ENCODE results near the gene BAHCC1.
"Not testable (repeated sequence)": the region's sequence is repeated elsewhere in the genome, so short reads cannot be mapped to it uniquely, and the experiment has no call there.

BAHCC1 gene

GRCh38 chr17:81413497-81414135 is 18.4 kb downstream of the BAHCC1 start:
- no peak for DNase-seq (ENCODE audit: low spot score)

GRCh38 chr17:81414756-81415516 is 19.7 kb downstream of the BAHCC1 start:
- DNase-seq (ENCODE audit: low spot score) = no peak

DNA sequence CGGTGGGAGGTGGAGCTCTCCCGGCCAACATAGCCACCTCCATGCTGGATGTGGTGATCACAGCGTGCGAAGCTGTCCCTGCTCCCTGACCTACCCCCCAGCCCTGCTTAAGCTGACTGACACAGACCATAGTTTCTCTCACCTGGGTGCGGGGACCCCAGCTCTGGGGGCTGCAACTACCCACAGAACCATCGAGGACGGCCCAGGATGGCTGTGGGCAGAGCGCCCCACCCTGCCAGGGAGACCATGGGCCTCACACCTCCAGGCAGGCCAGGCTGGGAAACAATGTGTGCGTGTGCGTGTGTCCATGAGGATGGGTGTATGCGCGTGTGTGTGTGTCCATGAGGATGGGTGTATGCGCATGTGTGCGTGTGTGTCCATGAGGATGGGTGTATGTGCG is 20.4 kb downstream of the BAHCC1 start:
- DNase-seq (ENCODE audit: low spot score) = no peak

DNA sequence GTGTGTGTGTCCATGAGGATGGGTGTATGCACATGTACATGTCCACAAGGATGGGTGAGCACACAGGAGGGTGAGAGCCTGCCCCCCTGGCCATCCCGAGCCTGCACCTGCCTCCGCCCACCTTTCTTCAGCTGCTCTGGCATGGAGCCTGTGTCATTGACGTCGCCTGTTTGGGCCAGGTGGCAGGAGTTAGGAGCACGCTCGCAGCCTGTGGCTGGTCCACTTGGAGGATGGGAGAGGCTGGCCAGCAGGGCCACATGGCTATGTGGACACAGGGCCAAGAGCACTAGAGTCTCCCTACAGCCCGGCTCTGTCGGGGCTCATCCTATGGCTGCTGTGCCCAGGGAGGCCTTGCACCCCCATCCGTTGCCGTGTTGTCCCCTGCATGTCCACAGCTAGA is 21.4 kb downstream of the BAHCC1 start:
- DNase-seq (ENCODE audit: low spot score) = no peak

DNA sequence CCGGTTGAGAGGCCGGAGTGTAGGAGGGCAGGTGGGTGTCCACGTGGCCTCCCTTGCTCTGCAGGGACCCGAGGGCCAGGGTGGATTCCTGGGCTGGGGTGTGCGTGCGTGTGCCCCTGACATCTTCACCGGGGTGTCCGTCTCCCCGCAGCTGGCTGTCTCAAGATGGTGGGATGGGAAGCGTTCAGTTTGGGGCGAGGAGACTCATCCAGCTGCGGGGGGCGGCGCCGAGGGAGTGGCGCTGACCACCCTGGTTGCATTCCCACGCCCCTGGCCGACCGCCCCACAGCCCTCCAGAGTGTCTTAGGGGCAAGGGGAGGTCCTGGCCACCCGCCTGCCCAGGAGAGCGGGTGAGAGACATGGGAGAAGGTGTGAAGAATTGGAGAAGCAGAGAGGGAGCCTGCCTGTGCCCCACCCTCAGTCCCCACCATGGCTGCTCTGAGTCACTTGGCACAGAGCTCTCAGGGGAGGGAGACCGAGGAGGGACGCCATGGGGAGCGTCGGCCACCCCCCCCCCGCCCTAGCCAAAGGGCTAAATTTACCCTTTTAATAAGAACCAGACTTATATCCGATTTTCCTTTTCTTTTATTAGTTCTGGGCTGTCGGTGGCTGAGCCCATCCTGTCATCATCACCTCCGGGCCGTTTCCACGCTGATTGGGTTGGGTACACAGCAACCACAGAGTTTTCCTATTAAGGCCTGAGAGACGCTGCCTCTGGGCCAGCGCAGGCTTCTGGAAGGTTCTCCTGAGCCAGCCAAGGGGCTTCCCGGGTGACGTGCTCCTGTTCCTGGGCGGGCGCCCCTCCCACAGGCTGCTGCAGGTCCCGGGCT is 22.0 kb downstream of the BAHCC1 start:
- no peak for DNase-seq (ENCODE audit: low spot score)

DNA sequence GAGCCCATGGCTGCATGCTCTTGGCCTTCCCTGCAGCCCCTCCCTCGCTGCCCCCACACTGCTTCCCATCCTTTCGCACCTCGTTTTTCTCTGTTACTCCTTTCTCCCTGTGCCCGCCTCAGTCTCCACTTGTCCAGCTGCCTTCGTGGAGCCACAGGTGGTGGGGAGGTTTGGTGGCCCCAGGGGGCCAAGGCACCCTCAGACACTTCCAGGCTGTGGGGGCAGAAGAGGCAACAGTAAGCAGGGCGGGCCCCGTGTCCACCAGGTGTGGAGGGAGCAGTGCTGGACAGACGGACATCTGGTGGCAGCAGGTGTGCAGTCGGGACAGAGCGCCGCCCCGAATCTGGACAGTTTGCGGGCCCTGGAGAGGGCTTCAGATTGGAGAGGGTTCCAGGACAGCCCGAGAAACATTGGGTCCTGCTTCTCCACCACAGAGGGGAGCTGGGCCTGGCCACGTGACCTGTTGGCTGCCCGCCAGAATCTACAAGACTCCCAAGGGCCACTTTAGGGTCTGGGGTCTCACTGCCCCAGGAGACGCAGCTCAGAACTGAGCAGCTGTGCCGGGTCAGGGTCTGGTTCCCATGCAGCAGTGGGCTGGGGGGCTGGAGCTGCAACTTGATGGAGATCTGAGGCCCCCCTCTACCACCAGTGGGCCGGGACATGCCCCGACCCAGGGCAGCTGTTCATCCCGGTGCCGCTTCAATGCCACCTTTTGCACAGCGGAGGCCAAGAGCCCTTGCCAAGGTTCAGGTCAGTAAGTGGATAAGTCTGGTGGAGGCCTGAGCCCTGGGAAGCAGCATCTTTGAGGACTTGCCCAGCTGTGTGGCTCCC is 22.8 kb downstream of the BAHCC1 start:
- DNase-seq (ENCODE audit: low spot score) = no peak

- DNase-seq (ENCODE audit: low spot score) = no peak
Measured at GRCh38 chr17:81418710-81419318, 23.6 kb downstream of the BAHCC1 start.

- DNase-seq (ENCODE audit: low spot score) = peak; percentile 87
Measured at GRCh38 chr17:81419319-81419885, 24.1 kb downstream of the BAHCC1 start.

DNA sequence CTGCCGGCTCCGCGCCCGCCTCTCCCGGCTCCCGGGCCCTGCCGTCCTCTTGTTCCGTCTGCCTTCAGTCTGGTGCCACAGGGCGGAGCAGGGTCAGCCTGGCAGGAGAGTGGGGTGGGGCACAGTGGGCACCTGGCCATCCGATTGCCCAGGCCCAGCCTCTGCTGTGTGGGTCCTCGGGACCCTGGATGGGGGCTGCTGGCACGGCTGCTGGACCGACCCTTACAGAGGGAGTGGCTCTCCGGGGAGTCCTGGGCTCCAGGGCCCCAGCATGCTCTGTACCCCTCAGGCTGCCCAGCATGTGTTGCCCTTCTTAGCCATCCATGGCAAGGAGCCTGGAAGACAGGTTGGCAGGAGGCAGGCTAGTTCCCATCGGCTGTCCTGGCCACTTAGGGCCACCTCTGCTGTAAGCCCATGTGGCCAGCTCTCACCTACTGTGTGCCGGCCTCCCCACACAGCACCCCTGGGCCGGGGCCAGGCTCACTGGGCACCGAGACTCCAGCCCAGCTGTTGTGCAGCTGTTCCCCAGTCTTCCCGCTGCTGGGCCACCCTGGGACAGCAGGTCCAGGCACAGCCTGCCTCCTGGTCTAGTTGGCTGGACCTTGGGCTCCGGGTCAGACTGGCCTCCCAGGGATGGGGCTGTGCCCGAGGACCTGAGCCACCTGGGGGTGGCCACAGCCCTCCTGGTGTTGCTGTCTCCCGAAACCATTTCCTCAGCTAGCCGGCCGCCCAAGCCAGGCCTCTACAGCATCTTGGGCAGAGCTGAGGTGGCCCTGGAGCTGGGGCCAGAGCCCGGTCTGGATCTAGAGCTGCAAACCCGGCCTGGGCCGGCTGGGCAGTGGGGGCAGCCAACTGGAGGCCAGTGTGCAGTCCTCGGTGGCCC is 24.9 kb downstream of the BAHCC1 start:
- no peak for DNase-seq (ENCODE audit: low spot score)

GRCh38 chr17:81420769-81421462 is 25.7 kb downstream of the BAHCC1 start:
- no peak for DNase-seq (ENCODE audit: low spot score)

DNA sequence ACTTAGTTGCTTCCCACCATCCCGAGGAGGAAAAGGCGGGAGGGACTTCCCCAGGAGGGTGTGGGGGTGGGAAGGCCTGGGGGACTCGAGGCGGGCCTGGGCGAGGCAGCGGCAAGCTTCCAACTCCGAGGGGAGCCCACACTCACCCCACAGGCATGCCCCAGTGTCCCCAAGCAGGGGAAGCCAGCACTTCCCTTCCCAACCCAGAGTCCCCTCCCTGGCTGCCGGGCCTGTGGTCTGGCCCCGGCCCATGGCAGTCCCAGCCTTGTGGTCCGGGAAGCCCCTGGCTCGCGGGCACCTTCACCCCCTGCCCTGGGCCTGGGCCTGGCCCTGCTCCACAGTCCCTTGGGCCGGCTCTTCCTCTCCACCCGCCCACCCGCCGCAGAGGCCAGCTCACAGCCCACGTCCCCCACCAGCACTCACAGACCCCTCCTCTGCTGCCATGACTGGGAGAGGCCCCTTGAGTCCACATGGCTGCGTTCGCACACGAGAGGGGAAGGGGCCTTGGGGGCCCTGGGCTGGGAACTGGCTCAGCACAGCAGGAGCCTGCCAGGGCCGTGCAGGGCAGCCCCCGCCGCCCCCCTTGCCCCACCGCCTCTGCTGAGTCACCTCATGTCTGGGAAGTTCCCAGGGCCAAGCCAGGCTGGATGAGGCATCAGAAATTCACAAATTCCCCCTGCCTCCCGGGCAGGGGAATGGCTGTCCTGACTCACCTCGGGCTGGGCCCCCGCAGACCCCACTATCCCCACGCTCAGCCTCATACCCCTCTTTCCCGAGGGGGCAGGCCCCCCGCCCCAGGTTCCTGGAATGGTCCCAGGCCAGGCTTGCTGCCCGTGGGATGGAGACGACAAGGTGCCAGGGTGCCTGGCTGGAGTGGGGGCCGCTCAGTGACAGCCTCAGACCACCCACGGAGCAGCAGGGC is 27.8 kb downstream of the BAHCC1 start:
- DNase-seq (ENCODE audit: low spot score) = no peak

DNA sequence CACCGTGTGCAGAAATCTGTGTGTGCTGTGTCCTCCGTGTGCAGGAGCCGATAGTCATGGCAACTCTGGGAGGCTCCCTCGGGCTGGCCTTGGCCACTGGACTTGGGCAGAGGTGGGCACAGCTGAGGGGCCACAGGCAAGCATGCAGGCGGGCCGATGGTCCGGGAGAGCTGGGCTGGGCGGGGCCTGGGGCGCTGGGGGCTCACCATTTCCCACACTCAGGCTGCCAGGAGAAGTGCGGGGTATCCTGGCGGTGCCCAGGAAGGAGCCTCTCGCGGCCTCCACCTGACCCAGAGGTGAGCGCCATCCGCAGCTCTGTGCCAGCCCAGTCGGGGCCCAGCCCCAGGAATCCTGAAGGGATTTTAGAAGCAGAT is 28.4 kb downstream of the BAHCC1 start:
- no peak for DNase-seq (ENCODE audit: low spot score)

DNA sequence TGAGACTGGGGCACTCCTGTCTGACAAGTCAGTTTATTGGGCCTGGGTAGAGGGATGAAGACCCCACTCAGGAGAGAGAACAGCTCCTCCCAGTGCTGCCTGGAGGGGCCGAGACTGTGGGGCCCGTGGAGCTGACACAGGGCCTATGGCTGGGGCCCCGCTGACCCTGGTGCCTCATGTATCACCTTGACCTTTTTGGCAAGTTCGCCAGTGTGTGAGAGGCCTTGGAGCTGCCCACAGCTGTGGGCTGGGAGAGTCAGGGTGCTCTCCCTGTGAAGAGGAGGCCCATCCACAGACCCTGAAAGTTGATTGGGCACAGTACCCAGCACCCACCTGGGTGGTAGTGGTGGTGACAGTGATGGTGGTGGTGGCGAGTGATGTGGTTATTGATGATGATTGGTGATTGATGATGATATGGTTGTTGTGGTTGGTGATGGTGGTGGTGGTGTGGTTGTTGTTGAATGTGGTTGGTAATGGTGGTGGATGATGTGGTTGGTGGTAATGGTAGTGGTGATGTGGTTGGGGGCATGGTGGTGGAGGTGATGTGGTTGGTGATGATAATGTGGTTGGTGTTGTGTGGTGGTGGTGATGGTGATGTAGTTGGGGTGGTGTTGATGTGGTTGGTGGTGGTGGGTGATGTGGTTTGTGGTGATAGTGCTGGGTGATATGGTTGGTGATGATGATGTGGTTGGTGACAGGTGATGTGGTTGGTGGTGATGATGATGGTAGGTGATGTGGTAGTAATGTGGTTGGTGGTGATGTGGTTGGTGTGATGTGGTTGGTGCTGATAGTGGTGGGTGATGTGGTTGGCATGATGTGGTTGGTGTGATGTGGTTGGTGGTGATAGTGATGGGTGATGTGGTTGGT is 29.1 kb downstream of the BAHCC1 start:
- no peak for DNase-seq (ENCODE audit: low spot score)

DNA sequence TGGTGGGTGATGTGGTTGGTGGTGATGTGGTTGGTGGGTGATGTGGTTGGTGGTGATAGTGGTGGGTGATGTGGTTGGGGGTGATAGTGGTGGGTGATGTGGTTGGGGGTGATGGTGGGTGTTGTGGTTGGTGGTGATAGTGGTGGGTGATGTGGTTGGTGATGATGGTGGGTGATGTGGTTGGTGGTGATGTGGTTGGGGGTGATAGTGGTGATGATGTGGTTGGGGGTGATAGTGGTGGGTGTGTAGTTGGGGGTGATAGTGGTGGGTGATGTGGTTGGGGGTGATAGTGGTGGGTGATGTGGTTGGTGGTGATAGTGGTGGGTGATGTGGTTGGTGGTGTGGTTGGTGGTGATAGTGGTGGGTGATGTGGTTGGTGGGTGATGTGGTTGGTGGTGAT is 29.8 kb downstream of the BAHCC1 start:
- DNase-seq (ENCODE audit: low spot score) = not testable (repeated sequence)

- DNase-seq (ENCODE audit: low spot score) = not testable (repeated sequence)
Measured at GRCh38 chr17:81425716-81426392, 30.6 kb downstream of the BAHCC1 start.

- no peak for DNase-seq (ENCODE audit: low spot score)
Measured at GRCh38 chr17:81426393-81427172, 31.3 kb downstream of the BAHCC1 start.
